DND-41 (cell line): ENCODE measurements around the gene DRC3.

Source experiments
- ATAC-seq: fragments of 200-7000 bp; cut with Tn5 transposase; 3 replicates; pipeline ENCODE4 v1.9.1; 2021; ENCODE audit warnings: low read depth; ENCODE audit not compliant: insufficient read depth
- DNase-seq: peaks from one replicate; pipeline ENCODE4 v3.0.0-alpha.2; 2020
- H2AFZ ChIP-seq: 2 replicates; pipeline ENCODE4 v1.6.0; 2012; ENCODE audit warnings: low read depth, low read length
- H3K27ac ChIP-seq: 2 replicates; pipeline ENCODE4 v1.5.1; 2012; ENCODE audit warnings: low read length, inconsistent platforms
- H3K27me3 ChIP-seq: fragments of 200-600 bp; sonication (generic); 2 replicates; pipeline ENCODE4 v1.6.0; 2012; ENCODE audit warnings: low read length, mild to moderate bottlenecking, inconsistent platforms; ENCODE audit not compliant: insufficient read depth, poor library complexity
- H3K36me3 ChIP-seq: 2 replicates; pipeline ENCODE4 v1.5.1; 2012; ENCODE audit warnings: low read length, inconsistent platforms; ENCODE audit not compliant: insufficient read depth
- H3K4me1 ChIP-seq: 2 replicates; pipeline ENCODE4 v1.5.1; 2012; ENCODE audit warnings: mild to moderate bottlenecking, low read length; ENCODE audit not compliant: insufficient read depth
- H3K4me2 ChIP-seq: 2 replicates; pipeline ENCODE4 v1.6.0; 2012; ENCODE audit warnings: mild to moderate bottlenecking, moderate library complexity, low read length, inconsistent platforms; ENCODE audit not compliant: insufficient read depth
- H3K4me3 ChIP-seq, 2 experiments: fragments of 200-600 bp in 1 of 2; shearing (Covaris generic) in 1 of 2; 2 replicates each; pipeline ENCODE4 v1.5.1; 2012 to 2016; ENCODE audit warnings: inconsistent platforms in 2 of 2, low read length in 2 of 2, mild to moderate bottlenecking in 2 of 2, low read depth in 1 of 2, moderate library complexity in 1 of 2
- H3K79me2 ChIP-seq: 2 replicates; pipeline ENCODE4 v1.6.0; 2012; ENCODE audit warnings: low read length, inconsistent platforms; ENCODE audit not compliant: insufficient read depth
- H3K9ac ChIP-seq: 2 replicates; pipeline ENCODE4 v1.6.0; 2012; ENCODE audit warnings: low read depth, mild to moderate bottlenecking, inconsistent platforms, low read length, moderate library complexity
- H3K9me3 ChIP-seq: 2 replicates; pipeline ENCODE4 v1.5.1; 2012; ENCODE audit warnings: low read length, moderate library complexity, mild to moderate bottlenecking, inconsistent platforms; ENCODE audit not compliant: insufficient read depth, severe bottlenecking
- H4K20me1 ChIP-seq: 2 replicates; pipeline ENCODE4 v1.6.0; 2012; ENCODE audit warnings: low read length; ENCODE audit not compliant: insufficient read depth
- EZH2 ChIP-seq: IDR thresholded peaks from 3 replicates; pipeline ENCODE4 v1.6.1; 2012; ENCODE audit warnings: borderline replicate concordance, low read depth, mild to moderate bottlenecking, moderate library complexity, low read length, inconsistent platforms; ENCODE audit not compliant: severe bottlenecking
- TF ChIP-seq, protein P1 (sequence below): IDR thresholded peaks from 2 replicates; pipeline ENCODE4 v1.5.1; 2012; ENCODE audit warnings: borderline replicate concordance, low read length, moderate library complexity, mild to moderate bottlenecking; ENCODE audit not compliant: poor library complexity, severe bottlenecking; ENCODE audit errors: extremely low read depth

Gene DRC3

DNA sequence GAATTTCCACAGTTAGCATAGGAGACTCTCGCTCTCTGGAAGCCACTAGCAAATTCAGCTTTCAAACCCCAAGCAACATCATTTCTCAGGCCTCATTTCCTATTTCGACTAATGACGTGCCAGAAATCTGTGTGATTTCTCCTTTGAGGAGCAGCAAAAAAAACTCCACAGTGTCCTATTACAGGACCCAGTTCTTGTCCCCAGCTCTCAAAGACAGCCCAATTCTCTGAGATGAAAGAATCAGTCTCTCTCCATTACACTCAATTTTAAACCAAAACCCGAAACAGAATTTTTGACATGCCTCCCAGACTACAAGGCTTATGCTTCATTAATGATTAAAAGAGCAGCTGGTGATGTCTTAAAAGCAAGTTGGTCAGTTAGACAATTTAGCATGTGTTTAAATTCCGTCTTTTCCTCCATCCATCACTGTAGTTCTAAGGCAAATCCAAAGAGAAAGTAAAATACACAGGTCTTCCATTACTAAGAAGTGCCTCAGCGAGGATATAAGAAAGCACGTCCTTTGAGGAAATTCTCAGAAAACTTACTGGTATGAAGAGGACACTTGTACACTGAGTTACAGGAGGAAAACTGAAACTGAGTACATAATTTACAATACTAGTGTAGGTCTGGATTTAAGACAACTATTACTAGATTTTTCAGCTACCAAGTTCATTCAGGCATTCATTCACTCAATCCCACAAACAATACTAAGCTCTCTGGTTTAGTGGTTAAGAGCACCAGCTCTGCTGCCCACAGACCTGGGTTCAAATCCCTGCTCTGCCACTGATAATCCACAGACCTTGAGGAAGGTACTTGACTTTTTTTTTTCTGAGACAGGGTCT lies 12.9 kb upstream of the DRC3 start:
- Histone ChIP-seq H3K4me3 (no peak overlapping the region), H3K4me2 (no peak overlapping the region), H2AFZ (no peak overlapping the region), H3K27me3 (no peaks in the 10 kb centered on the region), H3K9ac (no peak overlapping the region), H3K36me3 (no peaks in the 10 kb centered on the region), H3K27ac (no peak overlapping the region), H4K20me1 (peaks cover 2% of the 10 kb centered on the region), H3K9me3 (no peaks in the 10 kb centered on the region), H3K79me2 (0 out of 2 replicates have a peak, but pooled peaks cover 4% of the 10 kb centered on the region), H3K4me1 (no peaks in the 10 kb centered on the region)
- TF ChIP-seq, protein P1, sequence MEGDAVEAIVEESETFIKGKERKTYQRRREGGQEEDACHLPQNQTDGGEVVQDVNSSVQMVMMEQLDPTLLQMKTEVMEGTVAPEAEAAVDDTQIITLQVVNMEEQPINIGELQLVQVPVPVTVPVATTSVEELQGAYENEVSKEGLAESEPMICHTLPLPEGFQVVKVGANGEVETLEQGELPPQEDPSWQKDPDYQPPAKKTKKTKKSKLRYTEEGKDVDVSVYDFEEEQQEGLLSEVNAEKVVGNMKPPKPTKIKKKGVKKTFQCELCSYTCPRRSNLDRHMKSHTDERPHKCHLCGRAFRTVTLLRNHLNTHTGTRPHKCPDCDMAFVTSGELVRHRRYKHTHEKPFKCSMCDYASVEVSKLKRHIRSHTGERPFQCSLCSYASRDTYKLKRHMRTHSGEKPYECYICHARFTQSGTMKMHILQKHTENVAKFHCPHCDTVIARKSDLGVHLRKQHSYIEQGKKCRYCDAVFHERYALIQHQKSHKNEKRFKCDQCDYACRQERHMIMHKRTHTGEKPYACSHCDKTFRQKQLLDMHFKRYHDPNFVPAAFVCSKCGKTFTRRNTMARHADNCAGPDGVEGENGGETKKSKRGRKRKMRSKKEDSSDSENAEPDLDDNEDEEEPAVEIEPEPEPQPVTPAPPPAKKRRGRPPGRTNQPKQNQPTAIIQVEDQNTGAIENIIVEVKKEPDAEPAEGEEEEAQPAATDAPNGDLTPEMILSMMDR: no peak
- no peak for TF ChIP-seq EZH2
- DNase-seq (no peak), ATAC-seq (no peak)

DNA sequence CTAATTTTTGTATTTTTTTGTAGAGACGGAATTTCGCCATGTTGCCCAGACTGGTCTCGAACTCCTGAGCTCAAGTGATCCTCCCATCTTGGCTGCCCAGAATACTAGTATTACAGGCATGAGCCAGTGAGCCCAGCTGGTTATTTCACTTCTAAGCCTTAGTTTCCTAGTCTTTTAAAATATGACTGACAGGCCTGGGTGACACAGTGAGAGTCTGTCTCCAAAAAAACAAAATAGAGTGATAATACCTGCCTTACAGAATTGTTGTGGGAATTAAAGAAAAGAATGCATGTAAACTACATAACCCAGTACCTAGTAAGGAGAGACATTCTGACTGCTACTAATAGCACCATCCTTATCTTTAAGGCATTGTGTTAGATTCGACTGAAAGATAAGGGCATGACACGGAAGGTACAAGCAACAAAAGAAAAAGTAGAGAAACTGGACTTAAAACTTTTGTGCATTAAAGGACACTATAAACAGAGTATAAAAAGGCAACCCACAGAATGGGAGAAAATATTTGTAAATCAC lies 12.1 kb upstream of the DRC3 start:
- H4K20me1 ChIP-seq: peaks cover 2% of the 10 kb centered on the region
- H3K9me3 ChIP-seq: no peaks in the 10 kb centered on the region
- no peaks in the 10 kb centered on the region for H3K36me3 ChIP-seq
- H3K4me3 ChIP-seq: no peak overlapping the region
- no peak overlapping the region for H3K9ac ChIP-seq
- no peak overlapping the region for H2AFZ ChIP-seq
- H3K27me3 ChIP-seq: no peaks in the 10 kb centered on the region
- H3K4me2 ChIP-seq: no peak overlapping the region
- TF ChIP-seq, protein P1: no peak
- TF ChIP-seq EZH2: no peak
- ATAC-seq: no peak
- H3K27ac ChIP-seq: no peak overlapping the region
- 0 out of 2 replicates have a peak, but pooled peaks cover 4% of the 10 kb centered on the region for H3K79me2 ChIP-seq
- DNase-seq: no peak
- no peaks in the 10 kb centered on the region for H3K4me1 ChIP-seq

DNA sequence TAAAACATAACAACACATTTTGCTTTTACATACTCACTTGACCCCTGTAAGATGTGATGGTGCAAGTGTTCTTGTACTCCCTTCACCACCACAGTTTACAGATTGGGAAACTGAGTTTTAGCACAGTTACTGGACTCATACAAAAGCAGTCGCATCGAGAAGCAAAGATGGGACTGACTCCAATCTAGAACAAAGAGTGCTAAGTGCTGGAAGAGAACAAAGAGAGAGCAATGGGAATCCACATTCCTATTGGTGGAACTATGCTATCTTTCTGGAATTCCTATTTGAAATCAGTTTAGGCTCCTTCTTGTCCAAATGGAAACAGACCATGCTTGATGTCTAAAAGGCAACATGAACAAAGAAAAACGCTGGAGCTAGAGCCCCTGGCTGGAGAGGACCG lies 9.6 kb upstream of the DRC3 start:
- Histone ChIP-seq H3K9me3 (no peaks in the 10 kb centered on the region), H3K4me3 (no peak overlapping the region), H2AFZ (no peak overlapping the region), H3K27ac (no peak overlapping the region), H3K9ac (no peak overlapping the region), H3K36me3 (no peaks in the 10 kb centered on the region), H4K20me1 (peaks cover 2% of the 10 kb centered on the region; the same call in 1 of the 2 replicates), H3K4me2 (no peak overlapping the region), H3K27me3 (no peaks in the 10 kb centered on the region), H3K4me1 (no peaks in the 10 kb centered on the region), H3K79me2 (peaks cover 2% of the 10 kb centered on the region; the same call in 1 of the 2 replicates)
- ATAC-seq (no peak), DNase-seq (no peak)
- TF ChIP-seq EZH2: no peak
- TF ChIP-seq, protein P1: no peak
